ENCODE data around the gene IL22RA2.

The IL22RA2 gene

GRCh38 chr6:137102050-137102848, 71.2 kb downstream of the IL22RA2 start:
- Histone ChIP-seq H3K36me3 (ENCODE audit: insufficient read depth, low read length) (no peaks in the 10 kb centered on the region), H3K4me3 (ENCODE audit: low read length) (no peak overlapping the region), H3K9ac (ENCODE audit: low read depth, low read length) (no peak overlapping the region), H3K27me3 (ENCODE audit: control insufficient read depth, insufficient read depth, low read length) (no peaks in the 10 kb centered on the region), H3K4me2 (ENCODE audit: low read length) (no peak overlapping the region), H3K4me1 (ENCODE audit: control insufficient read depth, insufficient read depth, low read length) (no peaks in the 10 kb centered on the region), H3K9me3 (replicated peaks; ENCODE audit: low read length) (no peaks in the 10 kb centered on the region)

- H3K4me3 ChIP-seq (ENCODE audit: low read length), result no peak overlapping the region
Measured at GRCh38 chr6:137099689-137100403, 73.6 kb downstream of the IL22RA2 start.

GRCh38 chr6:137097526-137097925, 75.9 kb downstream of the IL22RA2 start:
- Histone ChIP-seq H3K27me3 (ENCODE audit: control insufficient read depth, insufficient read depth, low read length) (no peaks in the 10 kb centered on the region), H3K9ac (ENCODE audit: low read depth, low read length) (no peak overlapping the region), H3K4me1 (ENCODE audit: control insufficient read depth, insufficient read depth, low read length) (no peaks in the 10 kb centered on the region), H3K9me3 (replicated peaks; ENCODE audit: low read length) (no peaks in the 10 kb centered on the region), H3K4me2 (ENCODE audit: low read length) (no peak overlapping the region), H3K4me3 (ENCODE audit: low read length) (no peak overlapping the region), H3K36me3 (ENCODE audit: insufficient read depth, low read length) (no peaks in the 10 kb centered on the region)

More at GRCh38 chr6:137099689-137100403, 73.6 kb downstream of the IL22RA2 start:
- Histone ChIP-seq H3K9ac (ENCODE audit: low read depth, low read length) (no peak overlapping the region), H3K27me3 (ENCODE audit: control insufficient read depth, insufficient read depth, low read length) (no peaks in the 10 kb centered on the region), H3K9me3 (replicated peaks; ENCODE audit: low read length) (no peaks in the 10 kb centered on the region), H3K4me2 (ENCODE audit: low read length) (no peak overlapping the region), H3K36me3 (ENCODE audit: insufficient read depth, low read length) (no peaks in the 10 kb centered on the region), H3K4me1 (ENCODE audit: control insufficient read depth, insufficient read depth, low read length) (no peaks in the 10 kb centered on the region)

- Histone ChIP-seq H3K4me1 (ENCODE audit: control insufficient read depth, insufficient read depth, low read length) (no peaks in the 10 kb centered on the region), H3K4me2 (ENCODE audit: low read length) (no peak overlapping the region), H3K4me3 (ENCODE audit: low read length) (no peak overlapping the region), H3K36me3 (ENCODE audit: insufficient read depth, low read length) (no peaks in the 10 kb centered on the region), H3K9me3 (replicated peaks; ENCODE audit: low read length) (no peaks in the 10 kb centered on the region), H3K9ac (ENCODE audit: low read depth, low read length) (no peak overlapping the region), H3K27me3 (ENCODE audit: control insufficient read depth, insufficient read depth, low read length) (peaks cover 4% of the 10 kb centered on the region)
Measured at GRCh38 chr6:137097057-137097456, 76.4 kb downstream of the IL22RA2 start.

GRCh38 chr6:137095651-137096238, 77.7 kb downstream of the IL22RA2 start:
- Histone ChIP-seq H3K4me3 (ENCODE audit: low read length) (no peak overlapping the region), H3K27me3 (ENCODE audit: control insufficient read depth, insufficient read depth, low read length) (peaks cover 10% of the 10 kb centered on the region), H3K36me3 (ENCODE audit: insufficient read depth, low read length) (no peaks in the 10 kb centered on the region), H3K4me1 (ENCODE audit: control insufficient read depth, insufficient read depth, low read length) (no peaks in the 10 kb centered on the region), H3K4me2 (ENCODE audit: low read length) (no peak overlapping the region), H3K9me3 (replicated peaks; ENCODE audit: low read length) (no peaks in the 10 kb centered on the region), H3K9ac (ENCODE audit: low read depth, low read length) (no peak overlapping the region)

GRCh38 chr6:137095093-137095492, 78.4 kb downstream of the IL22RA2 start:
- H3K9ac ChIP-seq (ENCODE audit: low read depth, low read length), result no peak overlapping the region
- H3K4me1 ChIP-seq (ENCODE audit: control insufficient read depth, insufficient read depth, low read length), result no peaks in the 10 kb centered on the region
- peaks cover 16% of the 10 kb centered on the region for H3K27me3 ChIP-seq (ENCODE audit: control insufficient read depth, insufficient read depth, low read length)
- H3K4me2 ChIP-seq (ENCODE audit: low read length), result no peak overlapping the region
- no peaks in the 10 kb centered on the region for H3K36me3 ChIP-seq (ENCODE audit: insufficient read depth, low read length)
- H3K4me3 ChIP-seq (ENCODE audit: low read length), result no peak overlapping the region
- no peaks in the 10 kb centered on the region for H3K9me3 ChIP-seq (replicated peaks; ENCODE audit: low read length)

- Histone ChIP-seq H3K4me2 (ENCODE audit: low read length) (no peak overlapping the region), H3K4me3 (ENCODE audit: low read length) (no peak overlapping the region), H3K9ac (ENCODE audit: low read depth, low read length) (no peak overlapping the region), H3K36me3 (ENCODE audit: insufficient read depth, low read length) (no peaks in the 10 kb centered on the region), H3K27me3 (ENCODE audit: control insufficient read depth, insufficient read depth, low read length) (peaks cover 21% of the 10 kb centered on the region), H3K9me3 (replicated peaks; ENCODE audit: low read length) (no peaks in the 10 kb centered on the region), H3K4me1 (ENCODE audit: control insufficient read depth, insufficient read depth, low read length) (no peaks in the 10 kb centered on the region)
Measured at GRCh38 chr6:137094411-137095008, 78.9 kb downstream of the IL22RA2 start.
